Daoy (cell line): ENCODE data around the gene EPHA5. TPM values are rescaled to one million over a fixed set of nuclear protein-coding genes. Genes with fewer than 3 reads are reported as not detected.

Source experiments
- DNase-seq: peaks from one replicate; pipeline ENCODE4 v3.0.0-alpha.2; 2015; ENCODE audit warnings: low read depth
- total RNA-seq: library from RNA; depleted of rRNA; stranded (reverse); fragments of >200 nt; shearing (Covaris generic); gene quantifications from 2 replicates; pipeline ENCODE4 v1.2.3, GENCODE V29; 2014; rRNA removed

EPHA5 gene
- 0.48 and 0.91 TPM in 2 replicates for total RNA-seq

- peak; percentile 82 for DNase-seq
Measured at GRCh38 chr4:65670331-65671031, at the start of gene EPHA5. EPHA5 (minus strand) TSS chr4:65670489; CDS start chr4:65669742, 747 bp downstream.

- no peak for DNase-seq
Measured at GRCh38 chr4:65719635-65720034, 49.3 kb upstream of the EPHA5 start.

GRCh38 chr4:65698631-65699030, 28.3 kb upstream of the EPHA5 start:
- no peak for DNase-seq

- DNase-seq: no peak
Measured at GRCh38 chr4:65696436-65696835, 26.1 kb upstream of the EPHA5 start.

GRCh38 chr4:65671372-65671771, 1.1 kb upstream of the EPHA5 start:
- DNase-seq: no peak

- DNase-seq: no peak
Measured at GRCh38 chr4:65670020-65670330, 314 bp downstream of the EPHA5 start.

GRCh38 chr4:65669111-65670019, 924 bp downstream of the EPHA5 start:
- no peak for DNase-seq

- peak; percentile 30 for DNase-seq
Measured at GRCh38 chr4:65668201-65669089, 1.8 kb downstream of the EPHA5 start.

- no peak for DNase-seq
Measured at GRCh38 chr4:65667506-65668041, 2.7 kb downstream of the EPHA5 start.

- DNase-seq: peak; percentile 27
Measured at GRCh38 chr4:65665771-65666523, 4.3 kb downstream of the EPHA5 start.

GRCh38 chr4:65661471-65661870, 8.8 kb downstream of the EPHA5 start:
- no peak for DNase-seq

GRCh38 chr4:65658117-65658516, 12.2 kb downstream of the EPHA5 start:
- DNase-seq: no peak

- DNase-seq: no peak
Measured at GRCh38 chr4:65656008-65656407, 14.3 kb downstream of the EPHA5 start.

GRCh38 chr4:65654976-65655375, 15.3 kb downstream of the EPHA5 start:
- DNase-seq: no peak

- DNase-seq: no peak
Measured at GRCh38 chr4:65653740-65654361, 16.4 kb downstream of the EPHA5 start.

- DNase-seq: no peak
Measured at GRCh38 chr4:65651751-65652150, 18.5 kb downstream of the EPHA5 start.

GRCh38 chr4:65651031-65651430, 19.3 kb downstream of the EPHA5 start:
- DNase-seq: no peak

- no peak for DNase-seq
Measured at GRCh38 chr4:65646136-65646535, 24.2 kb downstream of the EPHA5 start.

- DNase-seq: no peak
Measured at GRCh38 chr4:65645185-65645584, 25.1 kb downstream of the EPHA5 start.

- DNase-seq: no peak
Measured at GRCh38 chr4:65635051-65635821, 35.1 kb downstream of the EPHA5 start.
